DND-41 (cell line): Measurements from ENCODE around the gene MMD.

Source experiments
- CTCF ChIP-seq: IDR thresholded peaks from 2 replicates; pipeline ENCODE4 v1.5.1; 2012; ENCODE audit warnings: borderline replicate concordance, low read length, moderate library complexity, mild to moderate bottlenecking; ENCODE audit not compliant: poor library complexity, severe bottlenecking; ENCODE audit errors: extremely low read depth
- EZH2 ChIP-seq: IDR thresholded peaks from 3 replicates; pipeline ENCODE4 v1.6.1; 2012; ENCODE audit warnings: borderline replicate concordance, low read depth, mild to moderate bottlenecking, moderate library complexity, low read length, inconsistent platforms; ENCODE audit not compliant: severe bottlenecking

DNA sequence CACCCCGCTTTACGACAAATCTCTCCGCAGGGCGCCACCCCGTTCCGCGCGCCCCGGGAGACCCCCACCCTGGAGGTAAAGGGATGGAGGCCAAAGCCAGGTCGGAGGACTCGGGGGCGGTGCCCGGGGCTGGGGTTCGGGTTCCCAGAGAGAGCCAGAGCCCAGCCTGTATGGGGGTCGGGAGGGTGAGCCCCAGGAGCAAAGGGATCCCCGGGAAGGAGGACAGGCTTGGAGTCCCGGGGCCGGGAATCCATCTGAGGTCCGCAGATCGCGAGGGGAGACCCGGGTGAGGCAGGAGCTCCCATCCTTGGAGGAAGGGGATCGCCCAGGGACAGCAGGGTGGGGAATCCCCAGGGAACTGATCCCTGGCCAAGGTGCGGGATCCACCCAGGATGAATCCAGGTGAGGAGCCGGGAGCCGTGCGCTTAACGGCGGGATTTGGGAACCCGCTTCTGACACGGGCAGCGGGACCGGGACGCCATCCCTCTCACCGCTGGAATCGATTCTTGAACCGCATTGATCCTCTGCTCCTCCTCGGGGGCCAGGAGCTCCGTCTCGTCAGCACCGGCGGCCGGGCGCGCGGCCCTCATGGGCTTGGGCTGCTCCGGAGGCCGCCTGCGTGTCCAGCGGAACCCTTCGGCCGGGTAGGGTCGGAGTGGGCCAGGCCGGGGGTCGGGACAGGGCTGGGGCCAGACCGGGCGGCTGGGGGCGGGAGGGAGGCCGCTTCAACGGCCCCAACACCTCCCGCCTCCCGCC, at the start of gene MMD:
- TF ChIP-seq CTCF (no peak), EZH2 (no peak)
